Measurements from ENCODE around the gene MGP. TPM values are rescaled to one million over a fixed set of nuclear protein-coding genes. Genes with fewer than 3 reads are reported as not detected.

MGP gene
- polyA plus RNA-seq, 3 donors: not detected

DNA sequence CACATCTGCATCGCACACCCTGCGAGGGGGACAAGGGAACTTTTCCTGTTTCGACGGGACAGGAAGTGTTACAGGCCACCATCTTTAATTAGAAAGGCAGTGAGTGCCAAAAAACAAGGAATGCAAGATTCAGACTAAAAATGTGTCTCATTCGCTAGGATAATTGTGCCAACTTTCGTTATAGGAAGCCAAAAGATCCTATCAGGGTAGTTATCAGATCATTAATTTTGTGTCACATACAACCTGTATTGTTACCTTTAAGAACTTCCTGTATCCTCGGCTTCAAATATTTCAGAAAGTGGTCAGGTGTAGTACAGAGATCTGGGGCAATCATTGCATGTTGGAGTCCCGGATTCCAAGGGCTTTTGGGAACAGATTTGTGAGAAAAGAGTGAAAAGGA, 19.2 kb upstream of the MGP start:
- no peaks in the 10 kb centered on the region for H3K9me3 ChIP-seq (replicated peaks in 1 of 2; ENCODE audit: control insufficient read depth in 1 of 2, insufficient read depth in 1 of 2, low read length in 2 of 2)
- no peaks in the 10 kb centered on the region for H3K27me3 Mint-ChIP-seq (ENCODE audit: low read depth in 3 of 3)
- H3K9me3 Mint-ChIP-seq: peaks cover 0 to 3% (median 0%) of the 10 kb centered on the region in 7 donors
- no peak overlapping the region for H3K27ac Mint-ChIP-seq
- intact Hi-C loops (cut with micrococcal nuclease): no loop called here
- no peak overlapping the region for H2AFZ ChIP-seq (ENCODE audit: insufficient read depth, low read depth, low read length, poor library complexity, severe bottlenecking)
- WGBS (ENCODE audit: insufficient coverage): 59% methylated on average over 4 of the region's 8 CpGs
- DNase-seq: no peak
- no peak overlapping the region for H3K27ac ChIP-seq (ENCODE audit: low read depth in 1 of 2, low read length in 2 of 2)
- H3K36me3 Mint-ChIP-seq: peaks cover 21 to 22% of the 10 kb centered on the region in 2 donors
- no peak overlapping the region for H3K4me3 ChIP-seq (replicated peaks in 1 of 3; ENCODE audit: low read depth in 2 of 3, low read length in 3 of 3)
- H3K4me1 Mint-ChIP-seq: peaks cover 14% of the 10 kb centered on the region
- H3K4me3 Mint-ChIP-seq: no peak overlapping the region
- no peaks in the 10 kb centered on the region for H3K27me3 ChIP-seq (ENCODE audit: control insufficient read depth in 2 of 2, insufficient read depth in 2 of 2, low read length in 2 of 2)
- TF ChIP-seq, protein P1, sequence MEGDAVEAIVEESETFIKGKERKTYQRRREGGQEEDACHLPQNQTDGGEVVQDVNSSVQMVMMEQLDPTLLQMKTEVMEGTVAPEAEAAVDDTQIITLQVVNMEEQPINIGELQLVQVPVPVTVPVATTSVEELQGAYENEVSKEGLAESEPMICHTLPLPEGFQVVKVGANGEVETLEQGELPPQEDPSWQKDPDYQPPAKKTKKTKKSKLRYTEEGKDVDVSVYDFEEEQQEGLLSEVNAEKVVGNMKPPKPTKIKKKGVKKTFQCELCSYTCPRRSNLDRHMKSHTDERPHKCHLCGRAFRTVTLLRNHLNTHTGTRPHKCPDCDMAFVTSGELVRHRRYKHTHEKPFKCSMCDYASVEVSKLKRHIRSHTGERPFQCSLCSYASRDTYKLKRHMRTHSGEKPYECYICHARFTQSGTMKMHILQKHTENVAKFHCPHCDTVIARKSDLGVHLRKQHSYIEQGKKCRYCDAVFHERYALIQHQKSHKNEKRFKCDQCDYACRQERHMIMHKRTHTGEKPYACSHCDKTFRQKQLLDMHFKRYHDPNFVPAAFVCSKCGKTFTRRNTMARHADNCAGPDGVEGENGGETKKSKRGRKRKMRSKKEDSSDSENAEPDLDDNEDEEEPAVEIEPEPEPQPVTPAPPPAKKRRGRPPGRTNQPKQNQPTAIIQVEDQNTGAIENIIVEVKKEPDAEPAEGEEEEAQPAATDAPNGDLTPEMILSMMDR (IDR thresholded peaks at IDR 0.05): no peak
- peaks cover 0 to 5% of the 10 kb centered on the region in 2 donors for H3K36me3 ChIP-seq (replicated peaks in 1 of 2; ENCODE audit: control insufficient read depth in 1 of 2, insufficient read depth in 2 of 2, low read length in 2 of 2)
- H3K4me2 ChIP-seq (replicated peaks; ENCODE audit: extremely low read depth, low read length, poor library complexity, severe bottlenecking): no peak overlapping the region
- no peak overlapping the region for H3K9ac ChIP-seq (ENCODE audit: insufficient read depth, low read length, poor library complexity, severe bottlenecking)
- no peaks in the 10 kb centered on the region for H3K79me2 ChIP-seq (ENCODE audit: insufficient read depth, low read length)
- no peaks in the 10 kb centered on the region for H4K20me1 ChIP-seq (ENCODE audit: insufficient read depth, low read length)
- no peaks in the 10 kb centered on the region for H3K4me1 ChIP-seq (ENCODE audit: control insufficient read depth in 1 of 2, insufficient read depth in 2 of 2, low read length in 2 of 2)

- peaks cover 0 to 5% of the 10 kb centered on the region in 2 donors for H3K36me3 ChIP-seq (replicated peaks in 1 of 2; ENCODE audit: control insufficient read depth in 1 of 2, insufficient read depth in 2 of 2, low read length in 2 of 2)
- no peak for DNase-seq
- Mint-ChIP-seq H3K4me3 (no peak overlapping the region), H3K36me3 (peaks cover 13 to 14% of the 10 kb centered on the region in 2 donors), H3K9me3 (no peaks in the 10 kb centered on the region), H3K27me3 (ENCODE audit: low read depth in 3 of 3) (no peaks in the 10 kb centered on the region), H3K4me1 (peaks cover 14% of the 10 kb centered on the region), H3K27ac (no peak overlapping the region)
- H3K27me3 ChIP-seq (ENCODE audit: control insufficient read depth in 2 of 2, insufficient read depth in 2 of 2, low read length in 2 of 2): no peaks in the 10 kb centered on the region
- no peaks in the 10 kb centered on the region for H3K79me2 ChIP-seq (ENCODE audit: insufficient read depth, low read length)
- intact Hi-C loops (cut with micrococcal nuclease): no loop called here
- no peaks in the 10 kb centered on the region for H4K20me1 ChIP-seq (ENCODE audit: insufficient read depth, low read length)
- no peak overlapping the region for H3K4me2 ChIP-seq (replicated peaks; ENCODE audit: extremely low read depth, low read length, poor library complexity, severe bottlenecking)
- no peak overlapping the region for H3K9ac ChIP-seq (ENCODE audit: insufficient read depth, low read length, poor library complexity, severe bottlenecking)
- no peak overlapping the region for H3K4me3 ChIP-seq (replicated peaks in 1 of 3; ENCODE audit: low read depth in 2 of 3, low read length in 3 of 3)
- H3K9me3 ChIP-seq (replicated peaks in 1 of 2; ENCODE audit: control insufficient read depth in 1 of 2, insufficient read depth in 1 of 2, low read length in 2 of 2): no peaks in the 10 kb centered on the region
- no peak overlapping the region for H2AFZ ChIP-seq (ENCODE audit: insufficient read depth, low read depth, low read length, poor library complexity, severe bottlenecking)
- TF ChIP-seq, protein P1 (IDR thresholded peaks at IDR 0.05): no peak
- H3K27ac ChIP-seq (ENCODE audit: low read depth in 1 of 2, low read length in 2 of 2): no peak overlapping the region
- H3K4me1 ChIP-seq (ENCODE audit: control insufficient read depth in 1 of 2, insufficient read depth in 2 of 2, low read length in 2 of 2): no peaks in the 10 kb centered on the region
- 100% methylated on average over 1 of the region's 5 CpGs for WGBS (ENCODE audit: insufficient coverage)
Observed at GRCh38 chr12:14903386-14904098, 17.9 kb upstream of the MGP start.

Data from CD14-positive monocyte (primary cell).